Kidney (tissue), 14 donors: ENCODE data around the gene IGFBP5. TPM values are rescaled to one million over a fixed set of nuclear protein-coding genes. Genes with fewer than 3 reads are reported as not detected.
A peak's percentile ranks its signal among the peaks of the same experiment; 100 is the strongest.

ENCODE experiments used
- DNase-seq, 5 donors: peaks; one replicate each; pipeline ENCODE4 v3.0.0-alpha.2; 2013 to 2020
- FAIRE-seq: peaks from 2 replicates; lab custom pipeline; 2012; peaks lifted over from hg19 to GRCh38; lab: Jason Lieb, UNC
- H3K27ac ChIP-seq, 2 donors: one replicate each; pipeline ENCODE4 v1.7.0; 2013; ENCODE audit warnings: low read depth in 2 of 2, low read length in 2 of 2, inconsistent platforms in 1 of 2
- H3K27me3 ChIP-seq: one replicate; pipeline ENCODE4 v1.7.1; 2013; ENCODE audit warnings: low read length, inconsistent platforms; ENCODE audit not compliant: control insufficient read depth, insufficient read depth
- H3K36me3 ChIP-seq, 3 donors: one replicate each; pipeline versions ENCODE4 v1.7.0 to v1.7.1; 2013; ENCODE audit warnings: low read length in 3 of 3, control low read depth in 1 of 3, inconsistent platforms in 1 of 3; ENCODE audit not compliant: insufficient read depth in 3 of 3, control insufficient read depth in 2 of 3
- H3K4me1 ChIP-seq, 3 donors: one replicate each; pipeline versions ENCODE4 v1.7.0 to v1.7.1; 2013; ENCODE audit warnings: low read length in 3 of 3, inconsistent platforms in 1 of 3, low read depth in 1 of 3; ENCODE audit not compliant: control insufficient read depth in 2 of 3, insufficient read depth in 2 of 3
- H3K4me3 ChIP-seq, 3 donors: one replicate each; pipeline versions ENCODE4 v1.7.0 to v1.8.1; 2013; ENCODE audit warnings: low read length in 3 of 3, control low read depth in 1 of 3, inconsistent platforms in 1 of 3
- H3K9ac ChIP-seq, 3 donors: one replicate each; pipeline versions ENCODE4 v1.7.0 to v1.7.1; 2013; ENCODE audit warnings: low read length in 3 of 3, control low read depth in 1 of 3, inconsistent platforms in 1 of 3
- H3K9me3 ChIP-seq, 3 donors: one replicate each; pipeline versions ENCODE4 v1.7.0 to v1.7.1; 2013; ENCODE audit warnings: low read length in 3 of 3, control low read depth in 1 of 3, inconsistent platforms in 1 of 3; ENCODE audit not compliant: control insufficient read depth in 2 of 3, insufficient read depth in 1 of 3
- CTCF ChIP-seq: IDR thresholded peaks from 3 replicates; pipeline ENCODE4 v1.5.1; 2012; ENCODE audit warnings: mild to moderate bottlenecking, moderate library complexity, borderline replicate concordance; ENCODE audit not compliant: insufficient read depth; ENCODE audit errors: extremely low read depth
- intact Hi-C: fragments of 100-400 bp; cut with DNase I; formaldehyde crosslinking; loops from one replicate; pipeline ENCODE4 v1.11.1; 2022
- polyA plus RNA-seq: library from polyadenylated mRNA; stranded (reverse); fragments of 350-450 nt; fragmentation: Illumina TruSeq; extraction: RNeasy Lipid Tissue Mini Kit (QIAGEN cat#74804); gene quantifications from one replicate; pipeline ENCODE4 v1.2.3, GENCODE V29; 2014; ENCODE audit warnings: low read depth, low replicate concordance; ENCODE audit not compliant: insufficient read depth
- total RNA-seq: library from RNA; stranded (reverse); fragmentation: NEBNext Ultra II Directional; extraction: Animal tissue kit (Norgen Biotek cat#: 25700); gene quantifications from one replicate; pipeline ENCODE4 v1.2.1, GENCODE V29; 2021
- donor health status: control.
- donor health status: control.
- donor health status: control.
- donor health status: control.
- donor health status: control.
- donor health status: DM: yes; HTN: yes; CAD: no.
- donor health status: Normal renal cell carcinoma (clear cell type).

Gene IGFBP5
- total and polyA plus RNA-seq, 2 donors from 2014 or later = 362 to 572 TPM

- no peak overlapping the region for H3K27ac ChIP-seq
- no peak for FAIRE-seq
These were observed 7.7 kb downstream of the IGFBP5 start for GRCh38 chr2:216687646-216688045.

GRCh38 chr2:216687111-216687510, 8.2 kb downstream of the IGFBP5 start:
- intact Hi-C loops = no loop called here
- FAIRE-seq = no peak
- DNase-seq = peak in 1 of 5 donors; percentile 35
- H3K36me3 ChIP-seq = peaks cover 0 to 15% (median 0%) of the 10 kb centered on the region in 3 donors
- H3K9ac ChIP-seq = no peak overlapping the region
- no peaks in the 10 kb centered on the region for H3K27me3 ChIP-seq
- no peak for TF ChIP-seq CTCF
- H3K4me1 ChIP-seq = peaks cover 0 to 18% (median 5%) of the 10 kb centered on the region in 3 donors
- H3K4me3 ChIP-seq = no peak overlapping the region
- no peaks in the 10 kb centered on the region for H3K9me3 ChIP-seq
- H3K27ac ChIP-seq = no peak overlapping the region

More at GRCh38 chr2:216687646-216688045, 7.7 kb downstream of the IGFBP5 start:
- intact Hi-C loops = no loop called here
- Histone ChIP-seq H3K9me3 (no peaks in the 10 kb centered on the region), H3K4me3 (no peak overlapping the region), H3K27me3 (no peaks in the 10 kb centered on the region), H3K36me3 (peaks cover 0 to 15% (median 0%) of the 10 kb centered on the region in 3 donors), H3K4me1 (peaks cover 0 to 16% (median 0%) of the 10 kb centered on the region in 3 donors), H3K9ac (no peak overlapping the region)
- TF ChIP-seq CTCF = peak; percentile 16
- peak in 1 of 5 donors; percentile 37 for DNase-seq

- intact Hi-C loops = no loop called here
- no peak for TF ChIP-seq CTCF
- peaks cover 0 to 15% (median 0%) of the 10 kb centered on the region in 3 donors for H3K36me3 ChIP-seq
- H3K4me1 ChIP-seq = peaks cover 0 to 14% (median 5%) of the 10 kb centered on the region in 3 donors
- DNase-seq (no peak), FAIRE-seq (no peak)
- no peak overlapping the region for H3K27ac ChIP-seq
- H3K27me3 ChIP-seq = no peaks in the 10 kb centered on the region
- H3K9me3 ChIP-seq = no peaks in the 10 kb centered on the region
- H3K9ac ChIP-seq = no peak overlapping the region
- no peak overlapping the region for H3K4me3 ChIP-seq
These were observed 9.9 kb downstream of the IGFBP5 start for GRCh38 chr2:216685327-216685875.
